IPS-18a (cell line): ENCODE data around the gene DUSP11.

Source experiments
- H3K27ac ChIP-seq: one replicate; pipeline ENCODE4 v1.5.1; 2013; ENCODE audit warnings: low read length
- H3K27me3 ChIP-seq: one replicate; pipeline ENCODE4 v1.6.1; 2013; ENCODE audit warnings: mild to moderate bottlenecking, low read length; ENCODE audit not compliant: control insufficient read depth, insufficient read depth
- H3K36me3 ChIP-seq: one replicate; pipeline ENCODE4 v1.6.1; 2013; ENCODE audit warnings: low read depth, low read length; ENCODE audit not compliant: control insufficient read depth
- H3K4me1 ChIP-seq: one replicate; pipeline ENCODE4 v1.6.1; 2013; ENCODE audit warnings: low read depth, low read length; ENCODE audit not compliant: control insufficient read depth
- H3K4me3 ChIP-seq: one replicate; pipeline ENCODE4 v1.5.1; 2013; ENCODE audit warnings: low read length
- H3K9ac ChIP-seq: one replicate; pipeline ENCODE4 v1.6.1; 2013; ENCODE audit warnings: mild to moderate bottlenecking, low read length, moderate library complexity
- H3K9me3 ChIP-seq: one replicate; pipeline ENCODE4 v1.6.1; 2013; ENCODE audit warnings: low read depth, low read length; ENCODE audit not compliant: control insufficient read depth

DUSP11 gene

DNA sequence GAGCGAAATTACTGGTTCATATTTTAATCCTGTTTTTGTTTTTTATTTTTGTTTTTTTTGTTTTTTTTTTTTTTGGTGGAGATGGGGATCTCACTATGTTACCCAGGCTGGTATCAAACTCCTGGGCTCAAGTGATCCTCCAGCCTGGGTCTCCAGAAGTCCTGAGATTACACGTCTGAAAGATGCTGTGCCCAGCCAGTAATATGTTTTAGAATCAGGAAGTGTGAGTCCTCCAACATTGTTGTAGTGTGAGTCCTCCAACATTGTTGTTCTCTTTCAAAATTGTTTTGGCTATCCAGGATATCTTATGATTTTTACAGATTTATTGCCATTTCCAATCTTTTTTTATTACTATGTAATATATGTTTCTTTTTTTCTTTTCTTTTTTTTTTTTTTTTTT lies 65.8 kb downstream of the DUSP11 start:
- no peak overlapping the region for H3K27ac ChIP-seq
- no peaks in the 10 kb centered on the region for H3K36me3 ChIP-seq
- H3K4me1 ChIP-seq: no peaks in the 10 kb centered on the region
- H3K9me3 ChIP-seq: no peaks in the 10 kb centered on the region
- H3K9ac ChIP-seq: no peak overlapping the region
- H3K4me3 ChIP-seq: no peak overlapping the region
- H3K27me3 ChIP-seq: no peaks in the 10 kb centered on the region
